Dedifferentiated amniotic fluid mesenchymal stem cell (primary cell): ENCODE measurements around the gene SLC24A4.

Experiments
- DNase-seq: peaks from one replicate; pipeline ENCODE4 v3.0.0-alpha.2; 2016; ENCODE audit errors: extremely low spot score

The SLC24A4 gene

GRCh38 chr14:92437729-92438285 lies 114.8 kb downstream of the SLC24A4 start:
- no peak for DNase-seq

GRCh38 chr14:92439537-92440344 lies 116.8 kb downstream of the SLC24A4 start:
- no peak for DNase-seq

DNA sequence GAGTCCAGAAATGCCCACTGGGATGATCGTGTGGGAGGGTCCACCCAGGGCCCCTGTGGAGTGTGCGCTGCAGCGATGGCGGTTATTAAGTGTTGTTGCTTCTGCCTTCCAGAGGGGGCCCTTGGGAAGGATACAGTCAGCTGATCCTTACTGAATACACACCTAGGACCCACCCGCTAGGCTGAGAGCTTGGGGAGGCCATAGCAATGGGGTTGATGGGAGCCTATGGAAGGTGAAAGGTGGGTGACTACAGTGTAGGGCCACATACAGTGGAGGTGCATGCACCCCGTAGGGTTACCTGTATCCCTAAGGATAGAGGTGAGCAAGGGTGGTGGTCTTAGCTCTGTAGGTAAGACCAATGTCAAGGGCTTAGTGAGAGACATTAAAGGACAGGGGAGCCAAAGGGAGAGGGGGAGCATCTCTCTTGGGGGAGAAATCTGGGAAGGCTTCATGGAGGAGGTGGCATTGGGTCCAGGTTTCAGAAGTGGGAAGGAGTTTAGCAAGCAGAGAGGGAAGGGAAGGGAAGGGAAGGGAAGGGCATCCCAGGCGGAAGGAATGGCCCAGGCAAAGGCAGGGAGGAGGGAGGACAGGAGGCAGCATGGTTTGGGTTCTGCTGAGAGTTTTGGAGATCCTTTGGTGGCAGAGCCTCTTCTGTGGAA lies 117.5 kb downstream of the SLC24A4 start:
- DNase-seq: no peak

DNA sequence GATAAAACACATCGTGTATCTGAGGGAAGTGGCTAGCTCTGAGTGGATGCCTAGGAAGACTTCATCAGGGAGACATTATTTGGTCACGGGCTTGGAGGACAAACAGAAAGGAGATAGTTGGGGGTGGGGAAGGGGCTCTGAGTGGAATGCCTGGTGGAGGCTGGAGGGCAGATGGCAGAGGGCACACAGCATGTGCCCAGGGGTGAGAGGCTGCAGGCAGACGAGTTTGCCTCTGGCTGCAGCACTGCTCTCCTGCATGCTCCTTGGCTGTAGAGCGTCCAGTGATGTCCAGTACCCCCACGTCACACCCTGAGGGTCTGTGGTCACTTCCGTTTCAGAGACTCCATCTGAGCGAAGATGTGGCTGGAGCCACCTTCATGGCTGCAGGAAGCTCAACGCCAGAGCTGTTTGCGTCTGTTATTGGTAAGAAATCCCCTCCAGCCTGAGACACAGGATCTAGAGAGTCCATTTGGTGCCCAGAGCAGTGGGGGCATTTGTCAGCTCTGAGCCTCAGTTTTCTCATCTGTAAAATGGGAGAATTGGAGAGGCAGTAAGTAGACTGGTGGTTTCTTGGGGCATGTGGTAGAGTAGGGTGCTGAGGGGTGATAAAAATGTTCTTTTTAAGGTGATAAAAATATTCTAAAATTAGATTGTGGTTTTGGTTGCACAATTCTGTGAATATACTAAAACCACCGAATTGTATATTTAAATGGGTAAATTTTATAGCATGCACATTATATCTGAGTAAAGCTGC lies 119.0 kb downstream of the SLC24A4 start:
- no peak for DNase-seq

DNA sequence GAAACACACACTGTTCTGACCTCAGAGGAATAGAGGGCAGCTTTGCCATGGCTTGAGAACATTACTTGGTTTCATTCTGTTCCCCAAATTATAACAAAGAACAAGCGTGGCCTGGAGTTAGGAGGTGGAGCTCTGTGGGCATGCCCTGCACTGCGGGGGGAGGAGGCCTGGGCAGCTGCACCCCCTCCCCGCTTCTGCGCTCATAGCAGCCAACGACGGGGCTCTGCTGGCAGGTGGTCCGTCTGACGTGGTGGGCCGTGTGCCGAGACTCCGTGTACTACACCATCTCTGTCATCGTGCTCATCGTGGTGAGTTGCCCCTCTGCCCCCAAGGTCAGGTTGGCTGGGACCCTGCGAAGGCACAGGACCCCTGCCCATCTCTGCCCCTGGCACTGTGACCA lies 120.2 kb downstream of the SLC24A4 start:
- DNase-seq: no peak

GRCh38 chr14:92443741-92444140 lies 120.8 kb downstream of the SLC24A4 start:
- DNase-seq: no peak

DNA sequence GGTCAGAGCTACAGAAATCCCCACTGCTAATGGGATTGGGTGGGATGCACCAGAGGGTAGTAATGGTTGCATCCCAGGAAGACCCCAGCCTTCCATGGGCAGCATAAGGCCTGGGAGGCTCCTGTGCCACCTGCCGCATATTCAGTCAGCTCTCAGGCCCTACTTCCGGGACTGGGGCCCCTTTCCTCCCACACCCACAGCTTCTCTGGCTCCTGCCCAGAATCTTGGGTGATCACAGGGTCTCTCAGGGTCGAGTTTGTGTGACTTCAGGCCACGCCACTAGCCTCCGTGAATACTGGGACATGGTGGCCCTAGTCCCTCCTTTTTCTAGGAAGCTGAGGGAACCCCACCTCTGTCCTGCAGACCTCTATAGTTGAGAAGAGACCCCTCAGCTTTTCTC lies 123.8 kb downstream of the SLC24A4 start:
- no peak for DNase-seq

GRCh38 chr14:92447416-92448197 lies 124.6 kb downstream of the SLC24A4 start:
- DNase-seq: no peak

DNA sequence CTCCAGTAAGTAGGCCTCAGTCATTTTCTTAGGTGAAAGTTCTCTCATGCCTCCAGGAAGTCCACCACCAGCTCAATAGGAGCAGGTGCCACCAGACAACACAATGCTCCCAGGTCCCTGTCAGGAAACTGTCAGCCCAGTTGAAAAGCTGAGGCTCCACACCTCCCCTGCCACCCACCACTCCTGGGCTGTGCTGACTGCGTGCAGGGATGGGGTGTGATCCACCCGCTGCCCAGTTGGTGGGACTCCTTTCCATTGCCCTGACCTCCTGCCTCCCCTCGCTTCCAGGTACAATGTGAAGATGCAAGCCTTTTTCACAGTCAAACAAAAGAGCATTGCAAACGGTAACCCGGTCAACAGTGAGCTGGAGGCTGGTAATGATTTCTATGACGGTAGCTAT lies 125.8 kb downstream of the SLC24A4 start:
- DNase-seq: no peak

- no peak for DNase-seq
Observed at GRCh38 chr14:92449404-92450181, 126.6 kb downstream of the SLC24A4 start.

DNA sequence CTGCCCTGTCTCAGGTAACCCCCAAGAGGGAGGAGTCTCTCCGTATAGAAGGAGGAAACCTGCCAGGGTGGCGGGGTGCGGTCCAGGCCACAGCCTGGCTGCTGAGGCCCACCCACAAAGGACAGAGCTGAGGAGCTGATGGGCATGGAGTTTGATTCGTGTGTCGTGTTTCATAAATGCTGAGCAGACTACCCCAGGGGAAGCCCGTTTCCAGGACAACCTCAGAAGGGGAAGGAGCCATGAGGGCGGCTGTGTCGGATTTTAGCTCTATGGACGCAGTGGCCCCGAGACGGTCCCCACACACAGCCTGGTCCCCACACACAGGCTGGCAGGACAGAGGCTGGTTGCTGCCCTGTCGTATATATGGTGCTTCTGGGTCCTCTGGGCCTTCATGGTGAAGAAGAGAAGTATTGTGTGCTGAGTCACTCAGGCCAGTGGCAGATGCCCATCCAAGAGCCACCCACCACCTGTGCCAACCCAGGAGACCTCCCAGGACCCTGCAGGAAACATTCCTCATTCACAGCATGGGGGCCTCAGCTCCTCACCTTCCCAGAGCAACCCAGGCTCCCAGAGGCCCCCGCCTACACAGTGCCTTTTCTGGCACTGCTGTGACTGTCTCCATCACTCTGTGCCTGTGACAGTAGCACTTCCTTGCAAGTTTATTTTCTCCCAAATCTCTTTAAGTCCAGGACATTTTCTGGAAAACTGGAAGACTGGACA lies 127.5 kb downstream of the SLC24A4 start:
- no peak for DNase-seq

GRCh38 chr14:92451245-92451644 lies 128.3 kb downstream of the SLC24A4 start:
- no peak for DNase-seq

GRCh38 chr14:92451755-92452154 lies 128.8 kb downstream of the SLC24A4 start:
- no peak for DNase-seq

DNA sequence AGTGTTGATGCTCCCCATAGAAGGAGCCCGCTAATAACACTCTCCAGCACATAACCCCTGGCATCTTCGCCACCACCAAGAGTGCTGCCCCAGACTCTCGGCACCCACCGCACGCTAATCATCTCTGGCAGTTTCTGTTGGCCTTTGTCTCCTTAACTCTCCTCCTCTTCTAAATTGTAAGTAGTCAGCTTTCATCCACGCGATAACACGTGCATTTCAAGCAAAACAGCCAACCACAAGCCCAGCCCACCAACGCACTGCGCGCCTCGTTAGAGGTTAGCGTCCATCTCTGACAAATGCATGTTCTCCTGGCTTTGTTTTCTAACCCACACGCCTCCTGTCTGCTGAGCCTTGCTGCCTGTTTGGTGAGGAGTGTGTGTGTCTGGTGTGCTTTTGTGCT lies 129.5 kb downstream of the SLC24A4 start:
- no peak for DNase-seq

DNA sequence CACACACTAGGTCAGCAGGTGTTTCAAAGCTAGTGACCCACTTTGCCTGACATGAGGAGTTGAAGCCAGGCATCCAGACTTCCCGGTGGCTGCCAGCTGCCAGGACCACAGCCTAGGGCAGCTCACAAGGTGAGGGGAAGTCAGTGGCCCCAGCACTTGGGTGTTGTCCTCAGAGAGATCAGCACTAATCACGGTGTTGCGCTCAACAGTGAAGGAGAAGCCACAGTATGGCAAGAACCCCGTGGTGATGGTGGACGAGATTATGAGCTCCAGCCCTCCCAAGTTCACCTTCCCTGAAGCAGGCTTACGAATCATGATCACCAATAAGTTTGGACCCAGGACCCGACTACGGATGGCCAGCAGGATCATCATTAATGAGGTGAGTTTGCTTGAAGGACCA lies 130.7 kb downstream of the SLC24A4 start:
- no peak for DNase-seq

GRCh38 chr14:92455231-92455630 lies 132.3 kb downstream of the SLC24A4 start:
- no peak for DNase-seq

DNA sequence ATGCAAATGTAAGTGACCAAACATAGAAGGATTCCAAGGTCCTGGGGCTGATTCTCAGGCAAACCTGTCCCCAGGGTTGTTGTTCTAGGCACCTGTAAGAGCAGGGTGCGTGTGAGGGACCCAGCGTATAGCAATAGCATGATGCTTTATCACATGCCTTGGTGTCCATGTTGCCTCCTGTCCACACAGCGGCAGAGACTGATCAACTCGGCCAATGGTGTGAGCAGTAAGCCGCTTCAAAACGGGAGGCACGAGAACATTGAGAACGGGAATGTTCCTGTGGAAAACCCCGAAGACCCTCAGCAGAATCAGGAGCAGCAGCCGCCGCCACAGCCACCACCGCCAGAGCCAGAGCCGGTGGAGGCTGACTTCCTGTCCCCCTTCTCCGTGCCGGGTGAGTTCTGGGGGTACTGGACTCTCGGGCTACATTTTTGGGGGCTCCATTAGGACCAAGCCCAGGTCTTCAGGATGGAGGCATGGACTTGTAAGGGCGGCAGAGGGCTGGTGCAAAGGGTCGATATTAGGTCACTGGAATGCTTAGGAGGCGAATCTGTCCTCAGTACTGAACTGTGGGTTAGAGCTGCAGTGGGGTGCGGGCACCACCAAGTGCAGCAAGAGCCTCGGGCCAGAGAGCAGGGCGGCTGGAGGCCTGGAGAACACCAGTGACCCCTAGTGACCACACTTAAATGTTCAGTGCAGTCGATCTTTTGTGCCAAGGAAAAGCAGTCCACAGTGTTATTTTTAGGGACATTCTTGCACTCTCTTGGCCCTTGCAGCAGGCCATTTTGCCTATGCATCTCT lies 133.4 kb downstream of the SLC24A4 start:
- peak; percentile 41 for DNase-seq

DNA sequence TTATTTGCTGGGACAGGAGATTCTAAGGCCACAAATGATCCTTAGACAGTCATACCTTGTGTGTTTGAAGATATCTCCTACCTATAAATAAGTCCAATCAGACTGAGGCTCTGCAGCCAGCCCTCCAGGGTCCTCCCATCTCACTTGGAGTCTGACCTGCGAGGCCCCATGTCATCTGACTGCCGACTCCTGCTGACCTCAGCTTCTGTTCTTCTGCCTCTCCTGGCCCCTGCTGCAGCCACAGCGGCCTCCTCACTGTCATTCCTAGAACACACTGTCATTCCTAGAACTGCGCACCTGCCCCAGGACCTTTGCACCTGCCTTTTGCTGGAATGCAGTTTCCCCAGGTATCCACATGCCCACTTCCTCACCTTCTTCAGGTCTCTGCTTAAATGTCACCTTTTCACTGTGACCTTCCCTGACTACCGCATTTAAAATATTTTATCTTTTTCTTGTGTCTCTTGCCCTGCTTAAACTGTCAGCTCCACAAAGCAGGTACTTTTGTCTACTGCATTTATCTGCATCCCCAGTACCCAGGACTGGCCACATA lies 134.1 kb downstream of the SLC24A4 start:
- no peak for DNase-seq
